ENCODE results near the gene EMC6.
"Not testable (repeated sequence)": the region's sequence is repeated elsewhere in the genome, so short reads cannot be mapped to it uniquely, and the experiment has no call there.

GRCh38 chr17:3702041-3702539 lies 33.5 kb downstream of the EMC6 start:
- not testable (repeated sequence) for TF ChIP-seq CTCF, POLR2A (IDR thresholded peaks at IDR 0.05)
